HUES64 (cell line): ENCODE results near the gene YKT6. TPM values are rescaled to one million over a fixed set of nuclear protein-coding genes. Genes with fewer than 3 reads are reported as not detected.
A peak's percentile ranks its signal among the peaks of the same experiment; 100 is the strongest.

Experiments
- H3K27ac ChIP-seq: 2 replicates; pipeline ENCODE4 v1.7.0; 2013; ENCODE audit warnings: low read depth, low read length, inconsistent platforms
- H3K27me3 ChIP-seq: 2 replicates; pipeline ENCODE4 v1.6.1; 2013; ENCODE audit warnings: mild to moderate bottlenecking, low read length; ENCODE audit not compliant: insufficient read depth
- H3K36me3 ChIP-seq: 2 replicates; pipeline ENCODE4 v1.6.1; 2013; ENCODE audit warnings: mild to moderate bottlenecking, low read length; ENCODE audit not compliant: insufficient read depth
- H3K4me1 ChIP-seq: 2 replicates; pipeline ENCODE4 v1.6.1; 2013; ENCODE audit warnings: mild to moderate bottlenecking, low read length, moderate library complexity; ENCODE audit not compliant: insufficient read depth
- H3K4me3 ChIP-seq: 2 replicates; pipeline ENCODE4 v1.5.1; 2013; ENCODE audit warnings: mild to moderate bottlenecking, low read length, moderate library complexity
- H3K9ac ChIP-seq: 2 replicates; pipeline ENCODE4 v1.6.1; 2013; ENCODE audit warnings: mild to moderate bottlenecking, low read depth, low read length
- H3K9me3 ChIP-seq: 2 replicates; pipeline ENCODE4 v1.6.1; 2013; ENCODE audit warnings: low read depth, low read length; ENCODE audit not compliant: insufficient read depth
- WGBS: fragments of 150-250, 120-280 bp; methylation state at CpG from one replicate; pipeline ENCODE4 v1.1.7; 2013; ENCODE audit warnings: missing lambda C conversion rate; 5-methylcytosine and 5-hydroxymethylcytosine counted together
- polyA plus RNA-seq, 2 experiments: library from polyadenylated mRNA; stranded (reverse); fragments of 50-300 nt; gene quantifications; one replicate each; pipeline ENCODE4 v1.2.3, GENCODE V29; 2013

Gene YKT6
- 87.8 TPM for polyA plus RNA-seq (2013, experiment 1 of 2)
- 79.2 TPM for polyA plus RNA-seq (2013, experiment 2 of 2)

GRCh38 chr7:44200699-44201461 lies at the start of gene YKT6:
TSS of gene YKT6 (plus strand) at chr7:44200978. CDS start at chr7:44201136, 158 bp downstream.
- peak within 1 kb of the TSS; percentile 72 for H3K9ac ChIP-seq
- H3K4me1 ChIP-seq: peaks cover 7% of the 10 kb centered on the region
- peaks cover 10% of the 10 kb centered on the region; the same call in 1 of the 2 replicates for H3K27me3 ChIP-seq
- H3K36me3 ChIP-seq: peaks cover 18% of the 10 kb centered on the region
- WGBS: under 1% methylated on average over 58 of the region's 58 CpGs
- H3K9me3 ChIP-seq: no peaks in the 10 kb centered on the region
- no peak within 1 kb of the TSS; the same call in 1 of the 2 replicates for H3K27ac ChIP-seq
- peak within 1 kb of the TSS; percentile 86 for H3K4me3 ChIP-seq

GRCh38 chr7:44151956-44152355 lies 48.8 kb upstream of the YKT6 start:
- no peaks in the 10 kb centered on the region for H3K27me3 ChIP-seq
- no peak overlapping the region for H3K4me3 ChIP-seq
- H3K9ac ChIP-seq: no peak overlapping the region
- WGBS: 95% methylated on average over 9 of the region's 9 CpGs
- no peaks in the 10 kb centered on the region for H3K9me3 ChIP-seq
- peaks cover 10% of the 10 kb centered on the region for H3K4me1 ChIP-seq
- H3K27ac ChIP-seq: no peak overlapping the region
- no peaks in the 10 kb centered on the region for H3K36me3 ChIP-seq

- Histone ChIP-seq H3K4me1 (no peaks in the 10 kb centered on the region), H3K27ac (no peak overlapping the region), H3K27me3 (no peaks in the 10 kb centered on the region), H3K9me3 (no peaks in the 10 kb centered on the region), H3K36me3 (no peaks in the 10 kb centered on the region), H3K4me3 (no peak overlapping the region), H3K9ac (no peak overlapping the region)
- 87% methylated on average over 22 of the region's 22 CpGs for WGBS
Observed at GRCh38 chr7:44152971-44153947, 47.5 kb upstream of the YKT6 start.

GRCh38 chr7:44153948-44154335 lies 46.8 kb upstream of the YKT6 start:
- Histone ChIP-seq H3K27ac (no peak overlapping the region), H3K9me3 (no peaks in the 10 kb centered on the region), H3K27me3 (no peaks in the 10 kb centered on the region), H3K36me3 (no peaks in the 10 kb centered on the region), H3K4me1 (no peaks in the 10 kb centered on the region), H3K4me3 (no peak overlapping the region), H3K9ac (no peak overlapping the region)
- 93% methylated on average over 5 of the region's 5 CpGs for WGBS

- H3K36me3 ChIP-seq: no peaks in the 10 kb centered on the region
- H3K4me1 ChIP-seq: no peaks in the 10 kb centered on the region
- H3K9ac ChIP-seq: no peak overlapping the region
- H3K4me3 ChIP-seq: no peak overlapping the region
- no peaks in the 10 kb centered on the region for H3K9me3 ChIP-seq
- no peak overlapping the region for H3K27ac ChIP-seq
- no peaks in the 10 kb centered on the region for H3K27me3 ChIP-seq
- 81% methylated on average over 3 of the region's 3 CpGs for WGBS
Observed at GRCh38 chr7:44154703-44155102, 46.1 kb upstream of the YKT6 start.

GRCh38 chr7:44155191-44156185 lies 45.3 kb upstream of the YKT6 start:
- Histone ChIP-seq H3K9me3 (no peaks in the 10 kb centered on the region), H3K9ac (no peak overlapping the region), H3K4me1 (no peaks in the 10 kb centered on the region), H3K27me3 (no peaks in the 10 kb centered on the region), H3K27ac (no peak overlapping the region), H3K4me3 (no peak overlapping the region), H3K36me3 (no peaks in the 10 kb centered on the region)
- WGBS: 90% methylated on average over 8 of the region's 8 CpGs

GRCh38 chr7:44156453-44157010 lies 44.2 kb upstream of the YKT6 start:
- H3K9ac ChIP-seq: no peak overlapping the region
- no peaks in the 10 kb centered on the region for H3K9me3 ChIP-seq
- H3K4me3 ChIP-seq: no peak overlapping the region
- no peaks in the 10 kb centered on the region for H3K27me3 ChIP-seq
- H3K36me3 ChIP-seq: no peaks in the 10 kb centered on the region
- no peaks in the 10 kb centered on the region for H3K4me1 ChIP-seq
- no peak overlapping the region for H3K27ac ChIP-seq
- 93% methylated on average over 4 of the region's 4 CpGs for WGBS

- WGBS: 80% methylated on average over 15 of the region's 15 CpGs
Observed at GRCh38 chr7:44157116-44158080, 43.4 kb upstream of the YKT6 start.

GRCh38 chr7:44158096-44158872 lies 42.5 kb upstream of the YKT6 start:
- Histone ChIP-seq H3K9ac (no peak overlapping the region), H3K4me3 (no peak overlapping the region), H3K27ac (no peak overlapping the region), H3K27me3 (no peaks in the 10 kb centered on the region), H3K9me3 (no peaks in the 10 kb centered on the region), H3K36me3 (no peaks in the 10 kb centered on the region), H3K4me1 (peaks cover 1% of the 10 kb centered on the region; the same call in 1 of the 2 replicates)
- WGBS: 89% methylated on average over 10 of the region's 10 CpGs

More at GRCh38 chr7:44157116-44158080, 43.4 kb upstream of the YKT6 start:
- H3K4me3 ChIP-seq: no peak overlapping the region
- no peaks in the 10 kb centered on the region for H3K36me3 ChIP-seq
- H3K4me1 ChIP-seq: no peaks in the 10 kb centered on the region
- no peaks in the 10 kb centered on the region for H3K9me3 ChIP-seq
- no peak overlapping the region for H3K27ac ChIP-seq
- H3K9ac ChIP-seq: no peak overlapping the region
- no peaks in the 10 kb centered on the region for H3K27me3 ChIP-seq
